H9 (cell line): ENCODE data around the gene TMOD1. TPM values are rescaled to one million over a fixed set of nuclear protein-coding genes. Genes with fewer than 3 reads are reported as not detected.

Experiments
- DNase-seq: peaks from one replicate; pipeline ENCODE4 v3.0.0-alpha.2; 2017
- H2AFZ ChIP-seq: one replicate; pipeline ENCODE4 v1.6.1; 2013; ENCODE audit warnings: mild to moderate bottlenecking, low read length, control low read depth, moderate library complexity
- H2AK5ac ChIP-seq: 2 replicates; pipeline ENCODE4 v1.6.1; 2013; ENCODE audit warnings: low read length, control low read depth, mixed read lengths; ENCODE audit not compliant: insufficient read length
- H2BK120ac ChIP-seq: one replicate; pipeline ENCODE4 v1.6.1; 2013; ENCODE audit warnings: low read depth, mild to moderate bottlenecking, low read length, control low read depth, inconsistent platforms; ENCODE audit not compliant: poor library complexity, severe bottlenecking
- H2BK12ac ChIP-seq: 2 replicates; pipeline ENCODE4 v1.6.1; 2013; ENCODE audit warnings: low read length, control low read depth, mixed read lengths, low read depth; ENCODE audit not compliant: insufficient read length
- H2BK15ac ChIP-seq: 2 replicates; pipeline ENCODE4 v1.6.1; 2013; ENCODE audit warnings: low read depth, low read length, control low read depth
- H2BK20ac ChIP-seq: one replicate; pipeline ENCODE4 v1.6.1; 2013; ENCODE audit warnings: low read depth, mild to moderate bottlenecking, low read length, control low read depth, inconsistent platforms; ENCODE audit not compliant: poor library complexity, severe bottlenecking
- H2BK5ac ChIP-seq: 2 replicates; pipeline ENCODE4 v1.6.1; 2013; ENCODE audit warnings: low read length, control low read depth, mixed read lengths; ENCODE audit not compliant: insufficient read length
- H3K14ac ChIP-seq: 2 replicates; pipeline ENCODE4 v1.6.1; 2013; ENCODE audit warnings: low read length, control low read depth; ENCODE audit not compliant: insufficient read depth
- H3K18ac ChIP-seq: 2 replicates; pipeline ENCODE4 v1.6.1; 2013; ENCODE audit warnings: low read depth, mild to moderate bottlenecking, mixed read lengths, low read length, control low read depth; ENCODE audit not compliant: insufficient read length
- H3K23ac ChIP-seq: 2 replicates; pipeline ENCODE4 v1.6.1; 2013; ENCODE audit warnings: low read length, control low read depth, mixed read lengths, low read depth; ENCODE audit not compliant: insufficient read length
- H3K23me2 ChIP-seq: 2 replicates; pipeline ENCODE4 v1.6.1; 2013; ENCODE audit warnings: low read depth, mild to moderate bottlenecking, mixed read lengths, low read length, control low read depth; ENCODE audit not compliant: insufficient read length, poor library complexity, severe bottlenecking
- H3K27ac ChIP-seq: 2 replicates; pipeline ENCODE4 v1.5.1; 2013; ENCODE audit warnings: low read length, control low read depth, mixed read lengths, low read depth; ENCODE audit not compliant: insufficient read length
- H3K27me3 ChIP-seq: 2 replicates; pipeline ENCODE4 v1.6.1; 2013; ENCODE audit warnings: low read length, control low read depth, inconsistent platforms; ENCODE audit not compliant: insufficient read depth
- H3K4ac ChIP-seq: 2 replicates; pipeline ENCODE4 v1.6.1; 2013; ENCODE audit warnings: low read depth, mild to moderate bottlenecking, control low read depth, inconsistent platforms, low read length, moderate library complexity
- H3K4me1 ChIP-seq: 2 replicates; pipeline ENCODE4 v1.6.1; 2013; ENCODE audit warnings: low read length, control low read depth, inconsistent platforms; ENCODE audit not compliant: insufficient read depth
- H3K4me2 ChIP-seq: 2 replicates; pipeline ENCODE4 v1.6.1; 2013; ENCODE audit warnings: low read length, control low read depth, mixed read lengths; ENCODE audit not compliant: insufficient read length, insufficient read depth
- H3K56ac ChIP-seq: 2 replicates; pipeline ENCODE4 v1.6.1; 2013; ENCODE audit warnings: low read depth, mild to moderate bottlenecking, mixed read lengths, low read length, control low read depth; ENCODE audit not compliant: insufficient read length
- H3K79me1 ChIP-seq: 2 replicates; pipeline ENCODE4 v1.6.1; 2013; ENCODE audit warnings: low read depth, mild to moderate bottlenecking, moderate library complexity, low read length, control low read depth, inconsistent platforms; ENCODE audit not compliant: insufficient read depth, poor library complexity, severe bottlenecking
- H3K79me2 ChIP-seq: 2 replicates; pipeline ENCODE4 v1.6.1; 2013; ENCODE audit warnings: low read length, control low read depth, inconsistent platforms; ENCODE audit not compliant: insufficient read depth
- H3K9ac ChIP-seq: 2 replicates; pipeline ENCODE4 v1.6.1; 2013; ENCODE audit warnings: low read length, control low read depth, mixed read lengths; ENCODE audit not compliant: insufficient read length; ENCODE audit errors: extremely low read depth
- H3K9me3 ChIP-seq: one replicate; pipeline ENCODE4 v1.6.1; 2013; ENCODE audit warnings: low read depth, low read length, inconsistent platforms; ENCODE audit not compliant: control insufficient read depth
- H3T11ph ChIP-seq: one replicate; pipeline ENCODE4 v1.6.1; 2013; ENCODE audit warnings: mild to moderate bottlenecking, low read length, control low read depth, inconsistent platforms
- H4K20me1 ChIP-seq: one replicate; pipeline ENCODE4 v1.6.1; 2013; ENCODE audit not compliant: control insufficient read depth, insufficient read length, insufficient read depth
- H4K5ac ChIP-seq: 2 replicates; pipeline ENCODE4 v1.6.1; 2013; ENCODE audit warnings: low read depth, mild to moderate bottlenecking, mixed read lengths, low read length, control low read depth; ENCODE audit not compliant: insufficient read length
- H4K8ac ChIP-seq: replicated peaks from 2 replicates; pipeline ENCODE4 v1.6.1; 2013; ENCODE audit warnings: low read length, control low read depth, mixed read lengths, low read depth; ENCODE audit not compliant: insufficient read length
- H4K91ac ChIP-seq: 2 replicates; pipeline ENCODE4 v1.6.1; 2013; ENCODE audit warnings: low read depth, mild to moderate bottlenecking, moderate library complexity, mixed read lengths, low read length, control low read depth; ENCODE audit not compliant: insufficient read length
- H3K27ac Mint-ChIP-seq, 3 experiments: 2 replicates in 2 of 3; 3 replicates in 1 of 3; pipeline ENCODE4 v1.8.0; 2020 to 2021; ENCODE audit warnings: mixed read lengths in 3 of 3, mild to moderate bottlenecking in 1 of 3, moderate library complexity in 1 of 3
- H3K27me3 Mint-ChIP-seq: 2 replicates; pipeline ENCODE4 v1.8.0; 2021; ENCODE audit warnings: low read depth, mild to moderate bottlenecking, moderate library complexity, mixed read lengths
- H3K36me3 Mint-ChIP-seq, 3 experiments: 2 replicates in 2 of 3; 3 replicates in 1 of 3; pipeline ENCODE4 v1.8.0; 2020 to 2021; ENCODE audit warnings: low read depth in 3 of 3, mixed read lengths in 3 of 3; ENCODE audit not compliant: insufficient read depth in 1 of 3
- H3K4me1 Mint-ChIP-seq, 2 experiments: 2 replicates each; pipeline ENCODE4 v1.8.0; 2020; ENCODE audit warnings: mixed read lengths in 2 of 2
- H3K4me3 Mint-ChIP-seq, 2 experiments: 2 replicates in 1 of 2; 3 replicates in 1 of 2; pipeline ENCODE4 v1.8.0; 2020 to 2021; ENCODE audit warnings: mild to moderate bottlenecking in 2 of 2, mixed read lengths in 2 of 2, moderate library complexity in 1 of 2
- H3K9me3 Mint-ChIP-seq, 2 experiments: 2 replicates in 1 of 2; 3 replicates in 1 of 2; pipeline ENCODE4 v1.8.0; 2020; ENCODE audit warnings: mild to moderate bottlenecking in 2 of 2, mixed read lengths in 2 of 2, moderate library complexity in 1 of 2
- CTCF ChIP-seq: fragments of 200-600 bp; sonication (generic); conservative IDR thresholded peaks from 3 replicates; pipeline ENCODE4 v1.8.0; 2021; ENCODE audit warnings: antibody characterized with exemption, mild to moderate bottlenecking
- WGBS: extraction: QIAGEN DNeasy Blood & Tissue Kit; methylation state at CpG from one replicate; pipeline ENCODE4 v1.1.7; 2013; ENCODE audit warnings: missing lambda C conversion rate, low lambda C conversion rate, mixed read lengths; ENCODE audit not compliant: insufficient read length; ENCODE audit errors: extremely low coverage; 5-methylcytosine and 5-hydroxymethylcytosine counted together
- total RNA-seq: library from RNA; stranded (reverse); gene quantifications from 2 replicates; pipeline ENCODE4 v1.2.1, GENCODE V29; 2021

Gene TMOD1
- total RNA-seq, 1 experiment from 2014 or later = 0.98 TPM

DNA sequence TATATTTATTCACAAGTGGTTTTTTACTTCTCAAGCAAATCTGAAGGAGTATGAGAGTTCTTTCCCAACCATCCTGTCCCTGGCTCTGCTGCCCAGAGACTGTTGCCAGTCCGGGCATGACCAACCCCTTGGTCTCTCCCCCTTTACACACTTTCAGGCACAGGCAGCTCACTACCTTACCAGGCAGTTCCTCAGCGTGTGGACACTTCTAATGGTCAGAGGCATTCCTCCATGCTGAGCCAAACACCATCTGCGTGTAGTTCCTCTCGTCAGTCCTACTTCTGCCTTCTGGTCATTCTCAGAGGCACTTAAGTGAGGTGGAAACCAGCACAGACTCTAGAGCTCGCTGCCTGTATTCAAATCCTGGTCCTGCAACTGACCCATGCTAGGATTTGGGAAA, 75.6 kb downstream of the TMOD1 start:
- H4K8ac ChIP-seq = no peak overlapping the region
- no peaks in the 10 kb centered on the region; the same call in none of the 2 replicates for H3K27me3 Mint-ChIP-seq
- no peaks in the 10 kb centered on the region for H4K20me1 ChIP-seq
- no peaks in the 10 kb centered on the region for H3K4me1 ChIP-seq
- no peak overlapping the region for H2BK5ac ChIP-seq
- WGBS = no CpG with 5 or more reads among the region's 5 CpGs
- no peak overlapping the region for H4K91ac ChIP-seq
- no peaks in the 10 kb centered on the region for H3K27me3 ChIP-seq
- no peak overlapping the region for H3K9ac ChIP-seq
- no peak for DNase-seq
- no peak overlapping the region for H3K27ac Mint-ChIP-seq
- no peaks in the 10 kb centered on the region; a peak in 1 of 4 replicates for H3K4me1 Mint-ChIP-seq
- H3T11ph ChIP-seq = no peak overlapping the region
- no peak overlapping the region for H4K5ac ChIP-seq
- H3K9me3 ChIP-seq = no peaks in the 10 kb centered on the region
- H2BK120ac ChIP-seq = no peak overlapping the region
- no peak overlapping the region for H3K23ac ChIP-seq
- no peak overlapping the region for H3K4ac ChIP-seq
- no peak overlapping the region for H3K56ac ChIP-seq
- no peaks in the 10 kb centered on the region for H3K23me2 ChIP-seq
- H3K18ac ChIP-seq = no peak overlapping the region
- no peaks in the 10 kb centered on the region for H3K36me3 Mint-ChIP-seq
- H2BK15ac ChIP-seq = no peak overlapping the region
- no peak overlapping the region for H3K14ac ChIP-seq
- no peak for TF ChIP-seq CTCF
- no peak overlapping the region for H2AK5ac ChIP-seq
- H2BK12ac ChIP-seq = no peak overlapping the region
- H2AFZ ChIP-seq = no peak overlapping the region
- H3K9me3 Mint-ChIP-seq = no peaks in the 10 kb centered on the region
- no peaks in the 10 kb centered on the region for H3K79me2 ChIP-seq
- no peak overlapping the region for H3K4me2 ChIP-seq
- no peak overlapping the region for H3K4me3 Mint-ChIP-seq
- no peak overlapping the region for H3K27ac ChIP-seq
- H2BK20ac ChIP-seq = no peak overlapping the region
- no peaks in the 10 kb centered on the region for H3K79me1 ChIP-seq
